Keratinocyte (primary cell): Measurements from ENCODE around the gene RAB1B. TPM values are rescaled to one million over a fixed set of nuclear protein-coding genes. Genes with fewer than 3 reads are reported as not detected.

ENCODE experiments used
- DNase-seq: peaks from one replicate; pipeline ENCODE4 v3.0.0-alpha.2; 2011; ENCODE audit warnings: low read depth, missing footprints, low spot score
- FAIRE-seq: peaks from 2 replicates; lab custom pipeline; 2011; peaks lifted over from hg19 to GRCh38; lab: Jason Lieb, UNC
- H2AFZ ChIP-seq: 2 replicates; pipeline ENCODE4 v1.6.0; 2012; ENCODE audit warnings: low read length, control low read depth, inconsistent platforms; ENCODE audit not compliant: control insufficient read depth
- H3K27ac ChIP-seq: 2 replicates; pipeline ENCODE4 v1.5.1; 2011; ENCODE audit warnings: low read length; ENCODE audit not compliant: control insufficient read depth, insufficient read depth
- H3K27me3 ChIP-seq: 3 replicates; pipeline ENCODE4 v1.6.0; 2011; ENCODE audit warnings: low read length; ENCODE audit not compliant: control insufficient read depth, insufficient read depth; ENCODE audit errors: extremely low read depth
- H3K36me3 ChIP-seq, 2 experiments: 2 replicates in 1 of 2; 3 replicates in 1 of 2; pipeline ENCODE4 v1.5.1; 2011; ENCODE audit warnings: low read length in 2 of 2, mild to moderate bottlenecking in 1 of 2; ENCODE audit not compliant: control insufficient read depth in 2 of 2, insufficient read depth in 2 of 2; ENCODE audit errors: extremely low read depth in 1 of 2
- H3K4me1 ChIP-seq: 3 replicates; pipeline ENCODE4 v1.5.1; 2011; ENCODE audit warnings: low read length; ENCODE audit not compliant: control insufficient read depth, insufficient read depth; ENCODE audit errors: extremely low read depth
- H3K4me2 ChIP-seq: 3 replicates; pipeline ENCODE4 v1.6.0; 2011; ENCODE audit warnings: low read depth, low read length; ENCODE audit not compliant: control insufficient read depth, insufficient read depth; ENCODE audit errors: extremely low read depth
- H3K4me3 ChIP-seq, 3 experiments: fragments of 200-600 bp in 1 of 3; sonication (generic) in 1 of 3; 2 replicates in 2 of 3; 3 replicates in 1 of 3; pipeline ENCODE4 v1.5.1; 2011 to 2016; ENCODE audit warnings: low read length in 3 of 3, mild to moderate bottlenecking in 3 of 3, control low read depth in 2 of 3, inconsistent platforms in 1 of 3, low read depth in 1 of 3, mixed read lengths in 1 of 3, mixed run types in 1 of 3, moderate library complexity in 1 of 3; ENCODE audit not compliant: control insufficient read depth in 2 of 3, insufficient read depth in 2 of 3; ENCODE audit errors: extremely low read depth in 1 of 3
- H3K79me2 ChIP-seq: 2 replicates; pipeline ENCODE4 v1.6.0; 2012; ENCODE audit warnings: low read length; ENCODE audit not compliant: control insufficient read depth, insufficient read depth
- H3K9ac ChIP-seq: 3 replicates; pipeline ENCODE4 v1.6.0; 2011; ENCODE audit warnings: low read length; ENCODE audit not compliant: control insufficient read depth, insufficient read depth; ENCODE audit errors: extremely low read depth
- H3K9me1 ChIP-seq: 3 replicates; pipeline ENCODE4 v1.6.0; 2011; ENCODE audit warnings: low read length; ENCODE audit not compliant: control insufficient read depth, insufficient read depth; ENCODE audit errors: extremely low read depth
- H3K9me3 ChIP-seq: 2 replicates; pipeline ENCODE4 v1.5.1; 2012; ENCODE audit warnings: low read depth, low read length; ENCODE audit not compliant: control insufficient read depth
- H4K20me1 ChIP-seq: 3 replicates; pipeline ENCODE4 v1.6.0; 2011; ENCODE audit warnings: low read length; ENCODE audit not compliant: control insufficient read depth, insufficient read depth; ENCODE audit errors: extremely low read depth
- CTCF ChIP-seq, 3 experiments: IDR thresholded peaks in 1 of 3; conservative IDR thresholded peaks in 1 of 3; optimal IDR thresholded peaks in 1 of 3; 2 replicates in 2 of 3; 3 replicates in 1 of 3; pipeline versions ENCODE3 to v1.5.1; 2011; ENCODE audit warnings: low read length in 3 of 3, mild to moderate bottlenecking in 3 of 3, moderate library complexity in 2 of 3, control low read depth in 1 of 3, inconsistent platforms in 1 of 3; ENCODE audit not compliant: insufficient read depth in 2 of 3; ENCODE audit errors: extremely low read depth in 1 of 3
- EZH2 ChIP-seq: IDR thresholded peaks from one replicate; pipeline ENCODE4 v1.6.1; 2012; ENCODE audit warnings: inconsistent platforms, mild to moderate bottlenecking, low read length, moderate library complexity
- dilution Hi-C: fragments of 300-500 bp; cut with MboI; formaldehyde crosslinking; loops from one replicate; pipeline ENCODE4 v1.7.0; 2020; ENCODE audit warnings: low sequenced_read_pairs; ENCODE audit not compliant: extremely low pct_ligation_motif_present
- polyA plus RNA-seq, 5 experiments: library from polyadenylated mRNA; depleted of rRNA in 3 of 5; stranded (reverse) in 3 of 5; stranded (forward) in 1 of 5; unstranded in 1 of 5; fragments of >200 nt; gene quantifications; 1 replicate in 1 of 5; 2 replicates in 3 of 5; 3 replicates in 1 of 5; pipeline versions ENCODE4 v1.2.1 to v1.2.3, GENCODE V29; 2011 to 2012; ENCODE audit warnings: missing spikeins in 2 of 5, low read depth in 1 of 5, low replicate concordance in 1 of 5

The RAB1B gene
- polyA plus RNA-seq, 1 donor (not counting 4 experiments of a cell fraction or from before 2014, with no cell fraction given), result 133 TPM

- H3K27ac ChIP-seq, result no peak overlapping the region
- H3K4me2 ChIP-seq, result no peak overlapping the region
- no peak overlapping the region for H3K4me3 ChIP-seq
- H3K4me1 ChIP-seq, result no peaks in the 10 kb centered on the region
- H3K9me1 ChIP-seq, result no peaks in the 10 kb centered on the region
- no peaks in the 10 kb centered on the region for H3K9me3 ChIP-seq
- dilution Hi-C loops, result no loop called here
- DNase-seq (no peak), FAIRE-seq (no peak)
- H3K79me2 ChIP-seq, result no peaks in the 10 kb centered on the region
- no peak overlapping the region for H3K9ac ChIP-seq
- H3K36me3 ChIP-seq, result peaks cover 26 to 30% of the 10 kb centered on the region in 2 experiments
- H4K20me1 ChIP-seq, result no peaks in the 10 kb centered on the region
- TF ChIP-seq CTCF (optimal IDR thresholded peaks at IDR 0.05 in 1 of 3, IDR thresholded peaks at IDR 0.05 in 1 of 3, conservative IDR thresholded peaks at IDR 0.05 in 1 of 3; ENCODE audit: extremely low read depth in 1 of 3, insufficient read depth in 2 of 3, low read length in 3 of 3) (no peak), EZH2 (no peak)
- H2AFZ ChIP-seq, result no peak overlapping the region
- H3K27me3 ChIP-seq, result no peaks in the 10 kb centered on the region
These were observed 47.4 kb upstream of the RAB1B start for GRCh38 chr11:66221012-66221411.

- H3K4me1 ChIP-seq, result no peaks in the 10 kb centered on the region
- H3K79me2 ChIP-seq, result no peaks in the 10 kb centered on the region
- H3K4me3 ChIP-seq, result no peak overlapping the region
- H3K27me3 ChIP-seq, result no peaks in the 10 kb centered on the region
- H3K9me3 ChIP-seq, result no peaks in the 10 kb centered on the region
- no peak overlapping the region for H3K27ac ChIP-seq
- H3K4me2 ChIP-seq, result no peak overlapping the region
- peaks cover 25 to 29% of the 10 kb centered on the region in 2 experiments for H3K36me3 ChIP-seq
- H3K9me1 ChIP-seq, result no peaks in the 10 kb centered on the region
- FAIRE-seq, result no peak
- no peak for TF ChIP-seq EZH2
- no peak for DNase-seq
- no peak overlapping the region for H3K9ac ChIP-seq
- dilution Hi-C loops, result no loop called here
- H4K20me1 ChIP-seq, result no peaks in the 10 kb centered on the region
- H2AFZ ChIP-seq, result no peak overlapping the region
These were observed 46.7 kb upstream of the RAB1B start for GRCh38 chr11:66221726-66222236.
